ENCODE data around the gene USP12.

DNA sequence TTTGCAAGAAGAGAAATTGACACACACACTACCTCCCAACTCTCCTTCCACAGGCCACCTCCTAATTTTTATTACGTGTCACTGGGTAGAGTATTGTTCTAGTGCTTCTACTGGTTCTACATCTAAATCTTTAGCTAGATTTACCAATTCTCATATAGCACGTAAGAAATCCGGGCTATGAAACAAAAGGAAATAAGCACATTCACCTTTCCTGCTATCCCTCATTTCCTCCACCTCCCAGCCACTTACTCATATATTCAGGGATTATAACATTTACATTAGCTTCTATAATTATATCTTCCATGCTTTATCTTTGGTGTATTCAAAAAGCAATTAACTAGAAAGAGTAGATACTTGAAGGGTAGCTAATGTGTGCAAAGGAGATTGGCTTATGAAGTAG lies 39.7 kb downstream of the USP12 start:
- TF ChIP-seq POLR2AphosphoS5 (IDR thresholded peaks at IDR 0.05; ENCODE audit: borderline replicate concordance, low read depth, low read length) (no peak), EZH2 (IDR thresholded peaks at IDR 0.05) (no peak)

All from SK-N-MC (cell line).